Measurements from ENCODE around the gene DOCK10. TPM values are rescaled to one million over a fixed set of nuclear protein-coding genes. Genes with fewer than 3 reads are reported as not detected.

DOCK10 gene
- total and polyA plus RNA-seq, 2 donors (not counting 3 experiments of a cell fraction or from before 2014, with no cell fraction given): 5.8 to 23.0 TPM

DNA sequence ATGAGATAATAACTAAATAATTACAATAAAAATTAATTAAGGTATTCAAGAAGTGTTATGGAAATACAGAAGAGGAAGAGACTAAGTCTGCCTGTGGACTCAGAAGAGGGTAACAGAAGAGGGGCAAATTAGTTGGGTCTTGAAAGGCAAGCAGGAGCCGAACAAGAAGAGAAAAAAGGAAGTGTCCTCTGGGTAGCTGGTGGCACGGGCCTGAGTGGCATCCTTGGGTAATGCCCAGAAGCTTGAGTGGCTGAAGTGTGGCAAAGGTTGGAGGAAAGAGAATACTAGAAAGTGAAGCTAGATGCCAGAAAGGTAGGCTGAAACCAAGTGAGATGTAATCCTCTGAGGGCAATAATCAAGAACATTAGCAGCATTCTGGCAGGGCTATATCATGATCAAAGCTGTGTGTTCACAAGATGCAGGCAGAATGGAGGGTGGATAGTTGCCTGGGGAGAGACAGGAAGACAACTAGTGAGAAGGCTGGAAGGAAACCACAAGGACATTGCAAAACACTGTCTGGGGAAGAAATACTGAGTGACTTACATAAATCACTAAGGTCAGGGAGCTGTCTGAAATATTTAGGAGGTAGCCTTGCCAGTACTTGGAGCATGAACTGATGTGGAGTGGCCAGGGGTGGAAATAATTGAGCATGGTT, 16.2 kb downstream of the DOCK10 start:
- no peaks in the 10 kb centered on the region for H3K9me3 ChIP-seq (replicated peaks; ENCODE audit: control insufficient read depth, insufficient read depth, low read length)
- TF ChIP-seq, protein P1, sequence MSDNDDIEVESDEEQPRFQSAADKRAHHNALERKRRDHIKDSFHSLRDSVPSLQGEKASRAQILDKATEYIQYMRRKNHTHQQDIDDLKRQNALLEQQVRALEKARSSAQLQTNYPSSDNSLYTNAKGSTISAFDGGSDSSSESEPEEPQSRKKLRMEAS (IDR thresholded peaks at IDR 0.05; ENCODE audit: insufficient read depth, insufficient read length): no peak
- TF ChIP-seq GATA2 (IDR thresholded peaks at IDR 0.05; ENCODE audit: insufficient read depth, insufficient read length, low read depth, low read length) (no peak), EZH2 (IDR thresholded peaks at IDR 0.05; ENCODE audit: borderline replicate concordance, low read depth, low read length, severe bottlenecking) (no peak), POLR2AphosphoS5 (IDR thresholded peaks at IDR 0.05; ENCODE audit: insufficient read depth, low read depth, low read length) (no peak), POLR2A (IDR thresholded peaks at IDR 0.05; ENCODE audit: low read depth, low read length) (no peak), FOS (IDR thresholded peaks at IDR 0.05; ENCODE audit: borderline replicate concordance, insufficient read depth, low read length) (no peak), MYC (IDR thresholded peaks at IDR 0.05; ENCODE audit: low read depth, low read length) (no peak), JUN (IDR thresholded peaks at IDR 0.05; ENCODE audit: borderline replicate concordance, insufficient read depth, insufficient read length, low read depth) (no peak)
- TF ChIP-seq, protein P2, sequence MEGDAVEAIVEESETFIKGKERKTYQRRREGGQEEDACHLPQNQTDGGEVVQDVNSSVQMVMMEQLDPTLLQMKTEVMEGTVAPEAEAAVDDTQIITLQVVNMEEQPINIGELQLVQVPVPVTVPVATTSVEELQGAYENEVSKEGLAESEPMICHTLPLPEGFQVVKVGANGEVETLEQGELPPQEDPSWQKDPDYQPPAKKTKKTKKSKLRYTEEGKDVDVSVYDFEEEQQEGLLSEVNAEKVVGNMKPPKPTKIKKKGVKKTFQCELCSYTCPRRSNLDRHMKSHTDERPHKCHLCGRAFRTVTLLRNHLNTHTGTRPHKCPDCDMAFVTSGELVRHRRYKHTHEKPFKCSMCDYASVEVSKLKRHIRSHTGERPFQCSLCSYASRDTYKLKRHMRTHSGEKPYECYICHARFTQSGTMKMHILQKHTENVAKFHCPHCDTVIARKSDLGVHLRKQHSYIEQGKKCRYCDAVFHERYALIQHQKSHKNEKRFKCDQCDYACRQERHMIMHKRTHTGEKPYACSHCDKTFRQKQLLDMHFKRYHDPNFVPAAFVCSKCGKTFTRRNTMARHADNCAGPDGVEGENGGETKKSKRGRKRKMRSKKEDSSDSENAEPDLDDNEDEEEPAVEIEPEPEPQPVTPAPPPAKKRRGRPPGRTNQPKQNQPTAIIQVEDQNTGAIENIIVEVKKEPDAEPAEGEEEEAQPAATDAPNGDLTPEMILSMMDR (IDR thresholded peaks at IDR 0.05; ENCODE audit: extremely low read depth in 1 of 2, insufficient read depth in 1 of 2, low read depth in 1 of 2, low read length in 2 of 2): no peak
- H3K27ac ChIP-seq (ENCODE audit: insufficient read depth, low read depth, low read length): no peak overlapping the region
- POLR2A ChIA-PET: no interaction called here
- no peaks in the 10 kb centered on the region for H3K4me1 ChIP-seq (ENCODE audit: control insufficient read depth, extremely low read depth, insufficient read depth, low read length)
- BruUV-seq (replicated peaks): no TSS peak
- dilution Hi-C loops (cut with MboI; ENCODE audit: extremely low pct_ligation_motif_present, low sequenced_read_pairs) (no loop called here), intact Hi-C loops (cut with micrococcal nuclease) (no loop called here)
- H4K20me1 ChIP-seq (replicated peaks; ENCODE audit: control insufficient read depth, extremely low read depth, insufficient read depth, low read length): no peaks in the 10 kb centered on the region
- no peak overlapping the region for H2AFZ ChIP-seq (ENCODE audit: low read depth, low read length)
- H3K4me2 ChIP-seq (ENCODE audit: insufficient read depth, low read length): no peak overlapping the region
- H3K9me1 ChIP-seq (replicated peaks; ENCODE audit: control insufficient read depth, extremely low read depth, insufficient read depth, low read length): no peaks in the 10 kb centered on the region
- CTCF ChIA-PET: interaction anchor here (0.8 kb wide), 1 partner anchor 8 kb away, joined by 3 read pairs; no protein-coding TSS in a partner anchor
- H3K27me3 ChIP-seq (ENCODE audit: control insufficient read depth in 2 of 2, insufficient read depth in 2 of 2, low read length in 2 of 2): no peaks in the 10 kb centered on the region
- no peak for DNase-seq (ENCODE audit: low read depth, low spot score)
- H3K4me3 ChIP-seq (replicated peaks in 1 of 3; ENCODE audit: insufficient read depth in 1 of 3, low read depth in 1 of 3, low read length in 3 of 3): no peak overlapping the region
- no peaks in the 10 kb centered on the region for H3K36me3 ChIP-seq (ENCODE audit: control insufficient read depth in 2 of 2, extremely low read depth in 1 of 2, insufficient read depth in 2 of 2, low read length in 2 of 2)
- H3K9ac ChIP-seq (replicated peaks; ENCODE audit: extremely low read depth, insufficient read depth, low read length): no peak overlapping the region
- H3K79me2 ChIP-seq (ENCODE audit: control insufficient read depth, insufficient read depth, low read length): no peaks in the 10 kb centered on the region
- no peak for FAIRE-seq
